HL-60/S4 treated with retinoic acid at 250 ng/mL for 4 days and 3 days (cell line): Measurements from ENCODE around the gene ARSA.

Experiments
- in situ Hi-C: fragments of 300-500 bp; cut with MboI; formaldehyde crosslinking; loops from 2 replicates; pipeline ENCODE4 v1.7.0; 2022; ENCODE audit warnings: low sequenced_read_pairs

ARSA gene

GRCh38 chr22:50582493-50583293 lies 45.3 kb downstream of the ARSA start, which contains the start of gene CHKB:
TSS of gene CHKB (minus strand) at chr22:50582849. CDS start at chr22:50582781, 68 bp downstream.
- in situ Hi-C loops: no loop called here

DNA sequence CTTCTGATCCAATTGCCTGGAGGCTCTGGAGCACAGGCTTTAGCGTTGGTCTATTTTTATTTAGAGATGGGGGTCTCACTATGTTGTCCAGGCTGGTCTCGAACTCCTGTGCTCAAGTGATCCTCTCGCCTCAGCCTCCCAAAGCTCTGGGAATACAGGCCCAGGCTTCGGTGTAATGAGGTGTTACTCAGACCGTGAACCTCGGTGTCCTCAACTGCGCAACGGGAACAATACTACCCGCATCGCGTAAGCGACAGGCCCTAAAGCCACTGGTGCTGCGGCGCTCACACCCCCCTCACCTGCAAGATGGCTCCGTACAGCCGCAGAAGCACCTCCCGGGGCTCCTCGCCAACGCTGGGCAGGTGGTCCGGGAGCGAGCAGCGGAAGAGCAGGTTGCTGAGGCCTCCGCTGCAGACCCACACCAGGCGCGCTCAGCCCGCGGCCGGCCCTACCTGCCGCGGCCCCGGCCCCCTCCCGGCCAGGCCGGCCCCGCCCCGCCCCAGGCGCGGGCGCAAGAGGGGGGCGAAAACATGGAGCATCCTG lies 45.9 kb downstream of the ARSA start:
- in situ Hi-C loops: no loop called here

DNA sequence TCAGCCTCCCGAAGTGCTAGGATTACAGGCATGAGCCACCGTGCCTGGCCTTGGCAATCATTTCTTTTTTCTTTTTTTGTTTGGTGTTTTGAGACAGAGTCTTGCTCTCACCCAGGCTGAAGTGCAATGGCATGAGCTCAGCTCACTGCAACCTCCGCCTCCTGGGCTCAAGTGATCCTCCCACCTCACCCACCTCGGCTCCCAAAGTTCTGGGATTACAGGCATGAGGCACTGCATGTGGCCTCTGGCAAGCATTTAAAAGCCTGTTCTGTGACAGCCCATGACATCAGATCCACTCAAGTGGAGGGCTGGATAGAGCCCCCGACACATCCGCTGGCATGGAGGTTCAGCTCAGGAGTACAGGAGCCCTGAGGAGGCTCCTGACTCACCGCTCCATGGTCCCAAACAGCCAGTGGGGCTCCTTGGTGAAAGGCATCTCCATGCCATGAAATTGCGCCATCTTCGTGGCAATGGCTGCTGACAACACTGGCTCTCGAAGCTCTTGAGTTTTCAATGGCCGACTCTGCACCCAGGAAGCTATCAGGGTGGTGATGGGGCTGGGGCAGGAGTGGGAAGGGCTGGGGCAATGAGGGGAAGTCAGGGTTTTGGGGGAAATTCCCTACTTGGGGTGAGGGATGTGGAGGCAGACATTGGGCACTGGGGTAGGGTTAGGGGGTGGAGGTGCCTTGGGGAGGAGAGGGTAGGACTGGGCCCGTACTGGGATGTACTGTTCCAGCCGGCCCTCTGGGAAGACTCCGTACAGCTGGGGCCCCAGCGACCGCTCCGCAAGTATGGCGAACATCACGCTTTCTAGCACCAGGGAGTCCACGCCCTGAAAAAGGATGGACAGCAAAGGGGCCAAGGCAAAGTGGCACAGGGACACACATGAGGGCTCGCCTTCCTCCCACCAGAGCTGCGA lies 46.7 kb downstream of the ARSA start:
- in situ Hi-C loops: no loop called here

DNA sequence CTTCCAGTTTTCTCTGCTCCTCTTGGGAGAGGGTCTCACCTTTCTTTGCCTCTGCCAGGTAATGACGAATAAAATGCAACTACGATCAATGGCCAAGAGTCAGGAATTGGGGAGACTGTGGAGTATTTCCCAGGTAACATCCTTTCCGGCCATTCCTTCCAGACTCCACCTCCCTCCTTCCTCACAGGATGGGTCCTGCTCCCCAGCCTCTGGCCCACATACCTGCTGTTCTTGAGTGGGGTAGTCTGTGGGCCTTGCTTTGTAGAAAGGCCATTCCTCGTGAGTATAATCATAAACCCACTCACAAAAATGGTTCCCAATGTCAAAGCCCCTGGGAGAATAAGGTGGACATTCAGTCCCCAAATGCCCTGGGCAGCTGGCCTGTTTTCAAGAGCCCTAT lies 48.2 kb downstream of the ARSA start:
- in situ Hi-C loops: no loop called here

DNA sequence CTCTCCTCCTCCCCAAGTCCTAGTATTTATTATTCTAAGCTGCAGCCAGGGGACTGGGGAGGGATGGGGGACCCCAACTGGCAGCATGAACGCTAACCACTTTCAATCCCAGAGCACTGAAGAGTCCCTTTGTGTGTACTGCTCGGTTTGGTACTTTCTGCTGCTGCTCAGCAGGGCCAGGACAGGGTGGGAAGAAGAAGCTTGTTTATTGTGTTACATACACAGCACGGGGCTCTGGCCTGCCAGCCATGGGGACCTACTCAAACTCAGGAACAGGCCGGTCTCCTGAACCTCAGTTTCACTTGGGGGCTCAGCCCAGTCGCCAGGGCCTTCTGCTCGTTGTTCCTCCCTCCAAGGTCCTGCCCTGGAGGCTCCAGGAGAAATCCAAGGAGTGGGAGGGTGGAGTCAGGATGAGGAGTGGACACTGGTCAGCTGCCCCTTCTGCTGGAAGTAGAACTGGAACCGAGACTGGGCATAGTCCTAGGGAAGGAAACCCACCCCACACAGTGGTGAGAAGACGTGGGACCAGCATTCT lies 49.1 kb downstream of the ARSA start:
- in situ Hi-C loops: no loop called here

GRCh38 chr22:50577987-50578775 lies 49.8 kb downstream of the ARSA start, which contains the start of gene CPT1B:
TSS of gene CPT1B (minus strand) at chr22:50578427. CDS start at chr22:50577915, 512 bp downstream.
- in situ Hi-C loops: no loop called here

- in situ Hi-C loops: no loop called here
Observed at GRCh38 chr22:50577697-50577986, 50.3 kb downstream of the ARSA start.

DNA sequence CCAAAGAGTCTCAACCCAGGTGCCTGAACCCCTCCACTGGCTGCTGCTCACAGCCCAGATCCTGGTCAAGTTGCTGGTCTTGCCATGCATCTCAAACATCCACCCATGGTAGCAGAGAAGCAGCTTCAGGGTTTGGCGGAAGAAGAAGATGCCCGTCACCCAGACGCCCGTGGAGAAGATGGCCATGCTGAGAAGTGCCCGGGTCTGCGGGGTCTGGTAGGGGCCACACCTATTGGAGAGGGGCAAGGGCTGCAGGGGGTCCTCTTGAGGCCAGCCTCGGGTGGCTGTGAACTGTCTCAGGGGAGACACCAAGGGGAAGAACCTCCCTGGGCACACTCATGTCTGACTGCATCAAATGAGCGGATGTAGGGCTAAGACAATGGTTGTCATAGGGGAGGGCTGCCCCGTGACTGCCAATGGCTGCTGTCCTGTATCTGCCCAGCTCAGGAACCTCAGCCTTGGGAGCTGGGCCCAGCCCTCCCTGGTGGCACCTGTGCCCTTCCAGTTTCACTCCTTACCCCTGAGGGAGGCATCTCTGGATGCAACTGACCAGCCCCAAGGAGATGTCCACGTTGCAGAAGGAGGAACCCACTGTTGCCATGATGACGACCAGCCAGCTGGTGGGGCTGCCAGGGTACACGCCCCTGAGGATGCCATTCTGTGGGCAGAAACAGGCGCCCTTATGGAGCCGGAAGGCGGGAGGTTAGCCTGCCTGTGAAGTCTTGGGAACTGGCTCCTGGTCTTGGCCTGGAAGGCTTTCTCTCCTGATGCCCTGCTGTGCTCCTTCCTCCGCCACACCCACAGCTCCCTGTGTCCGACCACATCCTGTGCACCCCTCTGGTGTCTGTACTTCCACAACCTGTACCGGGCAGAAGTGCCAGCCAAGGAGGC lies 50.9 kb downstream of the ARSA start:
- in situ Hi-C loops: no loop called here

DNA sequence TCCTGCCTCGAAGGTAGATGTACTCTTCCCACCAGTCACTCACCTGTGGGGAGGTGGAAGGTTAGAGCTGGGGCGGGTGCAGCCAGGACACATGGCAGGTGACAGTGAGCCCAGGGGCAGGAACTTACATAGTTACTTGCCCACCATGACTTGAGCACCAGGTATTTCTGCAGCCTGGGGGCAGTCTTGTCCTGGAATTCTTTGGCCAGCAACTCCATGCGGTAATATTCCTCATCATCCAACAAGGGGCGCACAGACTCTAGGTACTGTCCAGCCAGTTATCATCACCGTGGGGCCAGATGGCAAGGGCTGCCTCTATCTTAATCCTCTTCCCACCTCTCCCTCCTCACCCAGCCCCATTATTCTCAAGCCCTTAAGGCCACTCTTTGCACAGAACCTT lies 51.9 kb downstream of the ARSA start:
- in situ Hi-C loops: no loop called here

- in situ Hi-C loops: no loop called here
Observed at GRCh38 chr22:50575426-50575941, 52.5 kb downstream of the ARSA start.
